CD1c-positive myeloid dendritic cell (primary cell): ENCODE data around the gene TCEANC2.
"Not testable (repeated sequence)": the region's sequence is repeated elsewhere in the genome, so short reads cannot be mapped to it uniquely, and the experiment has no call there.

Experiments
- DNase-seq: peaks from one replicate; pipeline ENCODE4 v3.0.0-alpha.2; 2016; ENCODE audit errors: extremely low spot score

Gene TCEANC2

DNA sequence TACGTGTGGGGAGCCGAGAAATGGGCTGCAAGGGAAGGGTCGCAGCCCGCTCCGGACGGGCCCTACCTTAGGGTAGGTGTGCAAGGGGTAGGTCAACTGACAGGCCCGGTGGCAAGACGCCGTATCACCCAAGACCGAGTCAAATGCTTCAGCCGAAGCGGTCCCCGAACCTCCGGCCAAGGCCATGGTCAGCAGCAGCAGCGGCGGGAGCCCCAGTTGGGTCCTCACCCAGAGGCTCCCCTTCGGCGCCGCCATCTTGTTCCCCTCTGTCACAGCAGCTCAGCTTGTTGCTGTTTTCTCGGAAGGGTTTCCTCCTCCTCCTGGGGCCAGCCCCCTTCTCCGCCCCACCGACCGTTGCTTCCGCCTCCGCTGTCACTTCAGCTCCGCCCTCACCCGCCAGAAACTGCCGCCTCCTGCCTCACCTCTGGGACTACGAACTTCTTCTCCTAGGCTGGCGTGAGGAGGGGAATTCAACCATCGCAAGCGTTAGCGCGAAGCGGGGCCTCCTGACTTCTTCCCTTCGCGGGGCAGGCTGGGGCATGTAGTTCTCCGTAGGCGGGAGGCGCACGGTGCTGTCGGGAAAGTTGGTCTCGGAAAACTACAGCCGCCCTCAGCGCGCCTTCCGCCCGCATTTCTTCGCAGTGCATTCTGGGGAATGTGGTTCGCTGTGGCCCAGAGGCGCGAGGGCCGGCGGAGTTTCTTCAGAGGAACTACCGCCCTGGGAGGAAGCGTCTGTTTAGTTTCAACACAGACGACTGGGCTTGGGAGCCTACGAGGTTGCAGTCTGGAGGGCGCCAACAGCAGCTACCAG is at the start of gene TCEANC2, which contains the start of gene TMEM59:
TSS of gene TCEANC2 (plus strand) at position 675 of the 811 bp plus-strand sequence. CDS start 815 bp downstream, outside the sequence.
TSS of gene TMEM59 (minus strand) at position 271 of the 811 bp plus-strand sequence. CDS start at position 255, 16 bp downstream.
- DNase-seq = peak; percentile 99

DNA sequence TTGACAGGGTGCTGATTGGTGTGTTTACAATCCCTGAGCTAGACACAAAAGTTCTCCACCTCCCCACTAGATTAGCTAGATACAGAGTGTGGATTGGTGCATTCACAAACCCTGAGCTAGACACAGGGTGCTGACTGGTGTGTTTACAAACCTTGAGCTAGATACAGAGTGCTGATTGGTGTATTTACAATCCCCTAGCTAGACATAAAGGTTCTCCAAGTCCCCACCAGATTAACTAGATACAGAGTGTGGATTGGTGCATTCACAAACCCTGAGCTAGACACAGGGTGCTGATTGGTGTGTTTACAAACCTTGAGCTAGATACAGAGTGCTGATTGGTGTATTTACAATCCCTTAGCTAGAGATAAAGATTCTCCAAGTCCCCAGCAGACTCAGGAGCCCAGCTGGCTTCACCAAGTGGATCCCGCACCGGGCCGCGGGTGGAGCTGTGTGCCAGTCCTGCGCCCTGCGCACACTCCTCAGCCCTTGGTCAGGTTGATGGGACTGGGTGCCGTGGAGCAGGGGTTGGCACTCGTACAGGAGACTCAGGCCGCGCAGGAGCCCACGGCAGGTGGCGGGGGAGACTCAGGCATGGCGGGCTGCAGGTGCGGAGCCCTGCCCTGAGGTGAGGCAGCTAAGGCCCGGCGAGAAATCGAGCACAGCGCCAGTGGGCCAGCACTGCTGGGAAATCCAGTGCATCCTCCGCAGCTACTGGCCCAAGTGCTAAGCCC is 49.5 kb upstream of the TCEANC2 start:
- DNase-seq = not testable (repeated sequence)

DNA sequence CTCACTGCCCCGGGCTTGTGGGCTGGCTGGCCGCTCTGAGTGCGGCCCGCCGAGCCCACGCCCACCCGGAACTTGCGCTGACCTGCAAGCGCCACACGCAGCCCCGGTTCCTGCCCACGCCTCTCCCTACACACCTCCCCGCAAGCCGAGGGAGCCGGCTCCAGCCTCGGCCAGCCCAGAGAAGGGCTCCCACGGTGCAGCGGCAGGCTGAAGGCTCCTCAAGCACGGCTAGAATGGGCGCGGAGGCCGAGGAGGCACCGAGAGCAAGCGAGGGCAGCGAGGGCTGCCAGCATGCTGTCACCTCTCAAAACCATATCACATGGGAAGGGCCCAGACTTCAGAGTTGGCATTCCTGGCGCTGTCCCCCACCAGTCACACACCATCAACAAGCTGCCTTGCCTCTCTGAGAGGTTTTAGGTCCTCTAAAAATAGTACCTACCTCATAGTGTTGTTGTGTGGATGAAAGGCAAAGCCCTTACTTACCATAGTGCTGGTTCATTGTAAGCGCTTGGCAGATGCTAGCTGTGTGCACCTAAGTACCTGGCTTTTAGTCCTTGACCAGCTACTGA is 48.8 kb upstream of the TCEANC2 start:
- DNase-seq = no peak

DNA sequence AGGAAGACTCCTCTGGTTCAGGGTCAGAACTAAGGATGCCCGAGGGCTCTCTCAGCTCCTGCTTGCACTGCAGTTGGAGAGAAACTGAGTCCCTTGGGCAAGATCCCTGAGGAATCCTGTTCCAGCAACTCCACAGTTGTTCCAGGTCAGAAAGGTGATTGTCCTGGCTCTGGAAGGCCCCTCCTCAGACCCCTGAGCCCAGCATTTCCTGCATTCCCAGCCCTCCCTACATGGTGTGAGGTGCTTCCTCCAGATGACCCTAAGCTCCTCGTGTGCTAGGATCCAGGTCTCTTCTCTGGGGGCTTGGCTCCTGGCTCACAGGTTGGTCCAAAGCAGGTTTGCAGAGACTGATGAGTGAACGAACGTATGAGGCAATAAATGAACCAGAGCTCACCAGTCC is 46.9 kb upstream of the TCEANC2 start:
- no peak for DNase-seq

DNA sequence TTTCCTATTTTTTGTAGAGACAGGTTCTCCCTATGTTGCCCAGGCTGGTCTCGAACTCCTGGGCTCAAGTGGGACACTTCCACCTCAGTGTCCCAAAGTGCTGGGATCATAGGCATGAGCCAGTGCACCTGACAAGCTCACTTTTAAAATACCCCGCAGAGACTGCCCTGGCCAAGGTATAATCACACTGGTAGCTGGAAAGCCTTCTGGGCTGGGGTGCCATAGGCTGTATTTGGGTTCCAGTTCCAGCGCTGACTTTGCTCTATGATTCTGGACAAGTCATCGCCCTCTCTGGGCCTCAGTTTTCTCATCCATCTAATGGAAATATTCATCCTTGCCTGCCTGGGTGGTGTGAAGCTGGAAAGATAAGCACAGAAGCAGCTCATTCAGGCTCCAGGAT is 45.8 kb upstream of the TCEANC2 start:
- no peak for DNase-seq

DNA sequence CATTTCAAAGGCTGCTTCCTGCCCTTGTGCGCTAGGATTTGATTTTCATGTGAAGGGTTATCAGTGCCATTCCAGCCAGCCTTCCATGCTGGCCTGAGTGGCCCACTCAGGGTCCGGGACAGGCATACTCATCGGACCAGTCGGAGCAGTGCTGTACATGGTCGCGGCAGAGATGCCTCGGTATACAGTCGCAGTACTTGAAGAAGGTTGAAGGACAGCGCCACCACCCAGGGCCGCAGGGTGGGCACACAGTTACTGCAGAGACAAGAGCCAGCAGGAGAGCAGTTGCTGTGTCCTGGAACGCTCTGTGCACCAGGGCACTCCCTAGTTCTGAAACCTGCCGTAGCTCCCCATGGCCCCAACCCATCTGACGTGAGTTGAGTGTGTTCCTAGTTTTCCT is 44.5 kb upstream of the TCEANC2 start:
- DNase-seq = no peak

DNA sequence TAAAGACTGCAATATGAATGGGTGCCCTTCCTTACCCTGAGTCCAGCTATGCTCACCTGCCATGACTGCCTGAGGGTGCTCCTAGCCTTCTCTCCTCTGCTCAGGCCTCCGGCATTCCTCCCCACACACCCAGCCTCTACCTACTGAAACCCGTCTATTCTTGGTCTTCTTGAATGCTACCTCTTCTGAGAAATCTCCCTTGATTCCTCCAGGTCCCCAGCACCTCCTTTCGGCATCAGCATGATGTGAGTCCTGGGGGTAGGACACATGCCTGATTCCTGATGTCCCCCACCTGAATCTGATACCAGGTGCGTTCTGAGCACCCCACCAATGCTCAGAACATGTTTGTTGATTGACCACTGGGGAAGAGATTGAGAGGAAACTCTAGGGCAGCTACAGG is 44.0 kb upstream of the TCEANC2 start:
- no peak for DNase-seq

DNA sequence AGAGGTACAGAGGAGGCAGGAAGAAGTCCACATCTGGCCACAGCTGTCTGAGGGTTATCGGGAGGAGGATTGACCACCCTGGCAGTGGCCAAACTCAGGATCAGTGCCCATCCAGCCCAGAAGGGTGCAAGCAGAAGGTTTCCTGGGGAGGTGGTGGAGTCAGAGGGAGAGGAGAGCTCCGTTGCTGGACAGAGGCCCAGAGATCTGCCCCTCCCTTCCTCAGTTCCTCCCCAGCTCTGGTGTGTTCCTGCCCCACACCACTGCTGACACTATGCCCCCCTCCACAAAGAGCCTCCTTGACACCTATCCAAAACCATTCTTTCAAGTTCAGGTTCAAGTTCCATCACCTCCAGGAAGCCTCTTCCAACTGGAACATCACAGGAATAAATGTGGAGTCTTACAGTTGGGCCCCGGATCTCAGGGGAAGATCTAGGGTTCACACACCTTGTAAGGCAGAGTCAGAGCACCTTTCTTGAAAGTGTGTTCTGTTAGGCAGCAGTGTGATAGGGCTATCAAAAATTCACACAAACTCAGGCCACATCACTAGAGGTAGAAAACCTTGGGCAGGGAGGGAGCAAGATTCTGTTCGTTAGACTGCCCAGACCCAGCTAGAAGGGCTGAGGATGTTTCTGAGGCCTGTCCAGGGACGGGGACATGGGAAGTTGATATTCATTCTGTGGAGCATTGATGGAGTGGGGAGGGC is 42.8 kb upstream of the TCEANC2 start:
- no peak for DNase-seq

DNA sequence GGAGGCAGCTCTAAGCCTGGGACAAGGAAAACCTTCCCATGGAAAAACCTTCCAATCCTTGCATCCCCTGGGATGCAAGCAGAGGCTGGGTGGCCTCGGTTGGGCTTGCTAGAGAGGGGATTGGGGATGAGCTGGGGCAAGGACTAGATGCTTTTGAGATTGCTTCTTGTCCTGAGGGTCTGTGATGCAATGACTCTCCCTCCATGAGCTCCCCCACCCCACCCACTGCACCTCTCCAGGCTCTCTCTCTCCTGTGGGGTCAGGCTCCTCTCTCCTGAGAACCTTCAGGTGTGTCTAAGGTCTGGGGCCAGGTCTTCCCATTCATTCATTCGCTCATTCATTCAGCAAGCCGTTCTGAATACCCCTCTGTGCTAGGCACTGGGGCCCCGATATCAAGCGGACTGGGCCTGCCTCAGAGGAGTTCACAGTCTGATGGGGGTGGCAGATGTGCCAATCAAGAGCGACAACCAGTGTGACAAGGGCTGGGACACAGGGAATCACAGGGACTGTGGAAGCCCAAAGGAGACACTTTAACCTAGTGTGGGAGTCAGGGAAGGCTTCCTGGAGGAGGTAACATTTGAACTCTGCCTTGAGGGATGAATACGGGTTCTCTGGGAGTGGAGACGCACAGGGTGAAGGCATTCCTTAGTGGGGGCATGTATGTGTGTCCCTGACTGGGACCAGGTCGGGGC is 41.9 kb upstream of the TCEANC2 start:
- no peak for DNase-seq

DNA sequence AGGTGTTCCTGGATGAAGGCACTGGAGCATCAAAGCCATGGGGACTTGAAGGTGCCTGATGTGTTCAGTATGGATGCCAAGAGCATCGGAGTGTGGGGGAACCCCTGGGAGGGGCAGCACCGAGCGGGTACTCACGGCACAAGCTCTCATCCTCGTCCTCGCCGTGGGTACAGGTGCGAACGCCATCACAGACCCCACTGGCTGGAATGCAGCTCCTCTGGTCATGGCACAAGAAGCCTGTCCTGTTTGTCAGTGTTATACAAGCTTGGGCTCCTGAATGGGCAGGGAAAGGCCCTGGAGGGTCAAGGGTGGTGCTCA is 41.4 kb upstream of the TCEANC2 start:
- no peak for DNase-seq

DNA sequence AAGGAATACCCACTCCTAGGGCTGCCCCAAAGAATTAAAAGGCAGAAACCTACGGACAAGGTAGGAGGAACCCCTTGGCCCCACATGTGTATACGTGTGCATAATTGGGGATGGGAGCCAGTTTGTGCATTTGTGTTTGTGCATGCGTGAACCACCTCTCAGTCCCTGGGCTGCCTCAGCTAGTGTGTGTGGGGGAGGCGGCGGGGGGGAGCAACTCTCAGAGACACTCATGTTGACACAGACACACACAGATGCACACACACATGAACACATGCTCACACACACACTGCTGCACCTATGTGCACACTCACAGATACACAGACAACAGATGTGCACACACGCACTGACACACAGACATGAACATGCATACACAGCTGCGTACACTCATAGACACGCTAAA is 40.5 kb upstream of the TCEANC2 start:
- no peak for DNase-seq

DNA sequence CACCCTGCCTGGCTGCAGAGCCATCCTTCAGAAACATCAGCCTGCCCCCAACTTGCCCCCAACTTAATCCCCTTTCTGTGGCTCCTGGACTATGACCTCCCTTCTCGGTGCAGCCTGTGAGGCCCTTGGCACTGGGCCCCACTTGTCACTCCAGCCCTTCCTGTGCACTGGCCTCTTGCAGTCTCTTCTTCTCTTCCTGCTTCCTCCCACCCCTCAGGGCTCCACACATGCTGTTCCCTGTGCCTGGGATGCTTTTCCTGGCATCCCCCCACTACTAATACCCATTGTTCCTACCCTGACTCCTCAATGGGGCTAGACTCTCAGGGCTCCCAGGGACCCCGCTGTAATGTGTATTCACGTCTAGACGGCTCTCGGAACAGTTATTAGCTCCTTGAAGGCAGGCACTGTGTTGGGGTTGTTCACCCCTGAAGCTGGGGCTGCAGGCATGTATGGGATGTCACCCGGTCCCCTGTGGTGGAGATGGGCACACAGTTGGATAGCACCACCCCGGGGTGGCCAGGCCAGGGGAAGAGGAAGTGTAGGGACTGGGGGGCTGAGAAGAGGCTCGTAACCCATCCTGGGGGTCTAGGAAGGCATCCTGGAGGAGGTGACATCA is 39.9 kb upstream of the TCEANC2 start:
- DNase-seq = no peak

DNA sequence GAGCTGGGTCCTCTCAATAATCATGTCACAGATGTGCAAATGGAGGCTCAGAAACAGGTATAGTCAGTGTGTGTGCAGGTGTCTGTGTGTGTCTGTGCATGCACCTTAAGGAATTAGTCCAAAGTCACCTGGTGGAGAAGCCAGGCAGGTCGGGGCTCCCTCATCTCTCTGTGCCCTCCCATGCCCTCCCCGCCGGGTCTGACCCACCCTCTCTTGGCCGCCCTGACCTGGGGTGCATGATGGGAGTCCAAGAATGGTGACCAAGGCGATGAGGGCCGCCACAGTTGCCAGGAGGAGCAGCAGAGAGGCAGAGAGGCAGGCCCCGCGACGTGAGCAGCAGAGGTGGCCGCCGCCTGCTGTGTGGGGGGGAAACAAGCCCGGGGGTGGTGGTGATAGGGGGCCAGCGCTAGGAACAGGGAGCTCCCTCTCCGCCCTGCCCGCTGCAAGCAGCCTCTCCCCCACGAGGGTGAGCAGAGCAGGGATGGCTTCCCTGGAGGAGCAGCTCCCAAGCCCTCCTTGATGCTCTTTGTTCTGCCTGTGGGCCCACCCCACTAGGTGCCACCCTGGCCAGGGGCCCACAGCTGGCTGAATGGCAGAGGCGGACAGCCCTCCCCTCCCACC is 39.3 kb upstream of the TCEANC2 start:
- no peak for DNase-seq

DNA sequence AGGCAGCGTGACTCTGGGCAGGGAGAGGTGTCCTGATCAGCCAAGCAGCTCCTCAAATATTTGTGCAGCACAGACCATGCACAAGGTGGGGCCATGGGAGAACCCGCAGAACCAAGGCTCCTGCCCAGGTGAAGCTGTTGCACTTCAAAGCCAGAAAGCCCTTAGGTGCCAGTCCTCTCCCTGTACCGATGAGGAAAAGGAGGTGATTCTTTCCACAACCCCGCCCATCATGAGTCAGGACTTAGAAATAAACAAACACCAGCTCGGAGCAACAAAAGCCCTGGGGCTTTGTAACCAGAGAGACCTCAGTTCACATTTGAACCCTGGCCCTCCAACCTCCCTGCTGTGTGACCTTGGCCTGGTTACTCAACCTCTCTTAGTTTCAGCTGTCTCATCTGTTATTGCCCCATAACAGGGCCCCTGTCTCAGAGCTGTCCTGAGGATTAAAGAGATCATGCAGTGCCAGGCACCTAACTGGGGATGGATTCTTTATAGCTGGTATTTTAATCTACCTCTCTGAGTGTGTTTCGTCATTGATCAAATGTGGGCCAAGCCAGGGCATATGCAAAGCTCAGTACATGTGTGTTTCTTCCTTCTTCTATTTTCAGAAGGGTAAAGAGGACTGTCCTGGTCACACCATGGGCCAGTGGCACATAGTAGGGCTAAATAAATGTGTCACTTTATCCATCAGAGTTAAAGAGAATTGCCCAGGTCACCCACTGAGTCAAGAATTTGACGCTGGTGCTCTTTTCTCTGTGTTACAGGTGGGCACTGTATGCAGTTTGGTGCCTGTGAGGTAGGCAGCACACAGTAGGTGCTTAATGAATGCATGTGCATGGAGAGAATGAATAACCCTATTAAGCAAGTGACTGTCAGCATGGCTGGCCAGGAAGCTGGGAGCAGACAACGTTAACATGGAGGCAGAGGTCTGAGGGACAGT is 36.8 kb upstream of the TCEANC2 start:
- DNase-seq = no peak

DNA sequence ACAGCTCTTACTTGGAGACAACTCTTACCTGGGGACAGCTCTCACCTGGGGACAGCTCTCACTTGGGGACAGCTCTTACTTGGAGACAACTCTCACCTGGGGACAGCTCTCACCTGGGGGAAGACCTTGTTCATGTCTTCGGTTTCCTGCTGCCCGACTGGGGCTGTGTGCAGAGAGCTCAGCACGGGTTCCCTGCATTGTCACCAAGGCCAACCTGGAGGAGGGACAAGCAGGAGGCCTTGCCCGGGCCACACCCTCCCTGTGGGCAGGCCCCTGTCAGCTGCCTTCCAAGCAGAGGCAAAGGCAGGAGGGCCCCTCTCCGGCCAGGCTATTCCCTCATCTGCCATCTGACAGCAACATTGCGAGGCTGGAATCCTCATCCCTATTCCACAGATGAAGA is 35.4 kb upstream of the TCEANC2 start, which contains the start of gene LDLRAD1:
TSS of gene LDLRAD1 (minus strand) at position 208 of the 400 bp plus-strand sequence. CDS start at position 134, 74 bp downstream.
- no peak for DNase-seq

DNA sequence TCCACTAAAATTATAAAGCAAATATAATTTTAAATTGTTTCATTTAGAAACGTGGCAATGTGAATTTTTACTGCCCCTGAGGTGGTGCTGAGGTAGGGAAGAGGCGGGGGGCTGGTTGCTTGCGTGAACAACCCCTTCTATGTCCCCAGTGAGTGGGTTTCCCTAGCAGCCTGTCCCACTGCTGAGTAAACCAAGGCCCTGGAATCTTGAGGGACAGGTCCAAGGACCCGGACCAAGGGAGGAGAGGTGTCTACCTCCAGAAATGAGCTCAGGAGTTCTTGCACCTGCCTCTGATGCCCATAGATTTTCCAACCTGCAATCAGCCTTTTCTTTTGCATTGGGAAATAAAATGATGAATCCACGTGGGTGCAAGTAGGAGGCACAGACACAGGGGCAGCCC is 34.8 kb upstream of the TCEANC2 start:
- DNase-seq = no peak

DNA sequence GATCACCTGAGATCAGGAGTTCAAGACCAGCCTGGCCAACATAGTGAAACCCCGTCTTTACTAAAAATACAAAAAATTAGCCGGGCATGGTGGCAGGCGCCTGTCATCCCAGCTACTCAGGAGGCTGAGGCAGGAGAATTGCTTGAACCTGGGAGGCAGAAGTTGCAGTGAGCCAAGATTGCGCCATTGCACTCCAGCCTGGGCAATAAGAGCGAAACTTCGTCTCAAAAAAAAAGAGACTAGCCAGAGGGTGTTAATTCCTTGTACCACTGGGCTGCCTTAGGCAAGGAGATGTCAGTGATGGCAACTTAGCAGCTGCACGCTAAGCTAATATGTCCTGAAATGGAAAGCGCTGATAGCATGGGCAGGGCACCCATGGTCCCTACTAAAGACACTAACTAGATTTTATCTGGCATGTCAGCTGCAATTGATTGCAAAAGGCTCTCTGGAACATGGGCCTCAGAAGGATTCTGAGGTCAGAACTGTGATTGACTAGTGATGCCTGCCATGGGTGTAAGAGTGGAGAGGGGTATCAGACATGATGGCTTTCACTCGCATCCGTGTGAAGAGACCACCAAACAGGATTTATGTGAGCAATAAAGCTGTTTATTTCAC is 33.7 kb upstream of the TCEANC2 start:
- DNase-seq = not testable (repeated sequence)

DNA sequence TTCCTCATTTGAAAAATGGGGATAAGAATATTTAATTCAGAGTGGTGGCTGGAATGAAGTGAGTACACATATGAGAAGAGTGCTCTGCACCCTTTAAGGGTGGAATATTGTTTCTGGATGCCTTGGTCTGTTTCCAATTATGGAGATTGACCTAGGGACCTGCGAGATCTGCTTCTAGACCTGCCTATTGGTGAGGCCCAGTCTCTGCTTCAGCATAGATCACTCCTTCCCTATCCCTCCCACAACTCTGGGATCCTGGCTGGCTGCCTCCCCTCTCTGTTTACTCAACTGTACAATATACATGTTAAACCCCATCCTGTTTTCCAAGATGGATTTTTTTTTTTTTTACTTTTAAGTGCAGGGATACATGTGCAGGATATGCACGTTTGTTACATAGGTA is 29.1 kb upstream of the TCEANC2 start:
- no peak for DNase-seq

DNA sequence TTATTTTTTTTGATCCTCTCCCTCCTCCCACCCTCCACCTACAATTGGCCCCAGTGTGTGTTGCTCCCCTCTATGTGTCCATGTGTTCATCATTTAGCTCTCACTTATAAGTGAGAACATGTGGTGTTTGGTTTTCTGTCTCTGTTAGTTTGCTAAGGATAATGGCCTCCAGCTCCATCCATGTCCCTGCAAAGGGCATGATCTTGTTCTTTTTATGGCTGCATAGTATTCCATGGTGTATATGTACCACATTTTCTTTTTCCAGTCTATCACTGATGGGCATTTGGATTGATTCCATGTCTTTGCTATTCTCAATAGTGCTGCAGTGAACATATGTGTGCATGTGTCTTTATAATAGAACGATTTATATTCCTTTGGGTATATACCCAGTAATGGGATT is 28.6 kb upstream of the TCEANC2 start:
- DNase-seq = not testable (repeated sequence)
